Measurements from ENCODE around the gene FSHR.

GRCh38 chr2:49004036-49004626, 150.2 kb downstream of the FSHR start:
- TF ChIP-seq YY1 (IDR thresholded peaks at IDR 0.05; ENCODE audit: low read depth, low read length) (no peak), HDAC2 (IDR thresholded peaks at IDR 0.05; ENCODE audit: borderline replicate concordance in 1 of 2, low read depth in 2 of 2, low read length in 2 of 2) (no peak), POLR2AphosphoS5 (IDR thresholded peaks at IDR 0.05; ENCODE audit: low read depth, low read length) (no peak), TCF12 (IDR thresholded peaks at IDR 0.05; ENCODE audit: low read depth, low read length) (no peak), POLR2A (IDR thresholded peaks at IDR 0.05; ENCODE audit: control extremely low read depth in 1 of 2, low read depth in 2 of 2, low read length in 2 of 2) (no peak), CTCF (IDR thresholded peaks at IDR 0.05; ENCODE audit: control extremely low read depth in 1 of 3, insufficient read depth in 1 of 3, low read depth in 1 of 3, low read length in 3 of 3) (no peak), EP300 (IDR thresholded peaks at IDR 0.05; ENCODE audit: borderline replicate concordance in 1 of 2, low read depth in 2 of 2, low read length in 2 of 2) (no peak), BCL11A (IDR thresholded peaks at IDR 0.05; ENCODE audit: low read depth in 2 of 2, low read length in 2 of 2) (no peak), JUN (IDR thresholded peaks at IDR 0.05; ENCODE audit: low read depth, low read length) (no peak), USF2 (IDR thresholded peaks at IDR 0.05; ENCODE audit: low read length) (no peak), ATF2 (IDR thresholded peaks at IDR 0.05; ENCODE audit: low read length) (no peak), TAF1 (IDR thresholded peaks at IDR 0.05; ENCODE audit: low read depth, low read length) (no peak)
